Trophoblast cell (in vitro differentiated cells and primary cell): ENCODE data around the gene IL10RB. TPM values are rescaled to one million over a fixed set of nuclear protein-coding genes. Genes with fewer than 3 reads are reported as not detected.

Experiments used
- DNase-seq, 2 donors: peaks; one replicate each; pipeline ENCODE4 v3.0.0-alpha.2; 2016
- H2AFZ ChIP-seq: 2 replicates; pipeline ENCODE4 v1.6.1; 2013; ENCODE audit warnings: low read length, moderate library complexity, mild to moderate bottlenecking; ENCODE audit not compliant: insufficient read depth, poor library complexity
- H2AK5ac ChIP-seq: 2 replicates; pipeline ENCODE4 v1.6.1; 2013; ENCODE audit warnings: mild to moderate bottlenecking, low read length
- H2BK120ac ChIP-seq: 2 replicates; pipeline ENCODE4 v1.6.1; 2013; ENCODE audit warnings: low read length, mild to moderate bottlenecking, moderate library complexity; ENCODE audit not compliant: insufficient read depth, poor library complexity
- H2BK12ac ChIP-seq: 2 replicates; pipeline ENCODE4 v1.6.1; 2013; ENCODE audit warnings: mild to moderate bottlenecking, low read length, moderate library complexity
- H2BK5ac ChIP-seq: 2 replicates; pipeline ENCODE4 v1.6.1; 2013; ENCODE audit warnings: low read length, low read depth, moderate library complexity, mild to moderate bottlenecking; ENCODE audit not compliant: poor library complexity
- H3K14ac ChIP-seq: 2 replicates; pipeline ENCODE4 v1.6.1; 2013; ENCODE audit warnings: mild to moderate bottlenecking, low read length
- H3K18ac ChIP-seq: 2 replicates; pipeline ENCODE4 v1.6.1; 2013; ENCODE audit warnings: mild to moderate bottlenecking, low read length
- H3K23ac ChIP-seq: 2 replicates; pipeline ENCODE4 v1.6.1; 2013; ENCODE audit warnings: low read length
- H3K27ac ChIP-seq: 2 replicates; pipeline ENCODE4 v1.5.1; 2013; ENCODE audit warnings: low read depth, mild to moderate bottlenecking, inconsistent platforms, low read length, moderate library complexity
- H3K27me3 ChIP-seq: 2 replicates; pipeline ENCODE4 v1.6.1; 2013; ENCODE audit warnings: inconsistent platforms, mild to moderate bottlenecking, low read length, moderate library complexity; ENCODE audit not compliant: insufficient read depth
- H3K36me3 ChIP-seq, 2 experiments: 1 replicate in 1 of 2; 2 replicates in 1 of 2; pipeline ENCODE4 v1.6.1; 2013; ENCODE audit warnings: low read length in 2 of 2, mild to moderate bottlenecking in 2 of 2, moderate library complexity in 1 of 2; ENCODE audit not compliant: insufficient read depth in 2 of 2, control insufficient read depth in 1 of 2
- H3K4ac ChIP-seq: 2 replicates; pipeline ENCODE4 v1.6.1; 2013; ENCODE audit warnings: low read depth, mild to moderate bottlenecking, low read length, moderate library complexity
- H3K4me1 ChIP-seq, 2 experiments: 1 replicate in 1 of 2; 2 replicates in 1 of 2; pipeline ENCODE4 v1.6.1; 2013; ENCODE audit warnings: low read length in 2 of 2, mild to moderate bottlenecking in 2 of 2, moderate library complexity in 1 of 2; ENCODE audit not compliant: insufficient read depth in 2 of 2, control insufficient read depth in 1 of 2
- H3K4me2 ChIP-seq: 2 replicates; pipeline ENCODE4 v1.6.1; 2013; ENCODE audit warnings: inconsistent platforms, mild to moderate bottlenecking, low read length, moderate library complexity
- H3K4me3 ChIP-seq: 2 replicates; pipeline ENCODE4 v1.5.1; 2013; ENCODE audit warnings: mild to moderate bottlenecking, low read depth, low read length, inconsistent platforms
- H3K79me1 ChIP-seq: one replicate; pipeline ENCODE4 v1.6.1; 2013; ENCODE audit warnings: low read length
- H3K79me2 ChIP-seq: 2 replicates; pipeline ENCODE4 v1.6.1; 2013; ENCODE audit warnings: low read length, mild to moderate bottlenecking; ENCODE audit not compliant: control insufficient read depth, insufficient read depth, poor library complexity
- H3K9ac ChIP-seq: 2 replicates; pipeline ENCODE4 v1.6.1; 2013; ENCODE audit warnings: mild to moderate bottlenecking, low read length
- H3K9me3 ChIP-seq: 2 replicates; pipeline ENCODE4 v1.6.1; 2013; ENCODE audit warnings: low read depth, mild to moderate bottlenecking, control low read depth, inconsistent platforms, low read length; ENCODE audit not compliant: insufficient read depth
- H4K12ac ChIP-seq: 2 replicates; pipeline ENCODE4 v1.6.1; 2013; ENCODE audit warnings: low read depth, mild to moderate bottlenecking, low read length, moderate library complexity
- H4K8ac ChIP-seq: 2 replicates; pipeline ENCODE4 v1.6.1; 2013; ENCODE audit warnings: low read depth, mild to moderate bottlenecking, low read length, moderate library complexity
- H4K91ac ChIP-seq: one replicate; pipeline ENCODE4 v1.6.1; 2013; ENCODE audit warnings: low read depth, mild to moderate bottlenecking, low read length, moderate library complexity
- WGBS: extraction: QIAGEN DNeasy Blood & Tissue Kit; methylation state at CpG from one replicate; pipeline ENCODE4 v1.1.7; 2013; ENCODE audit warnings: missing lambda C conversion rate; ENCODE audit not compliant: insufficient read length, insufficient coverage; ENCODE audit errors: extremely low coverage; 5-methylcytosine and 5-hydroxymethylcytosine counted together
- polyA plus RNA-seq: library from polyadenylated mRNA; stranded (reverse); fragments of 200-250 nt; gene quantifications from 2 replicates; pipeline ENCODE4 v1.2.3, GENCODE V29; 2013

Gene IL10RB
- 8.6 and 8.7 TPM in 2 replicates for polyA plus RNA-seq

- Histone ChIP-seq H3K4me2 (peak within 1 kb of the TSS; percentile 58), H2BK5ac (no peak within 1 kb of the TSS), H3K14ac (peak within 1 kb of the TSS; percentile 91), H4K91ac (peak within 1 kb of the TSS; percentile 79), H3K27me3 (no peaks in the 10 kb centered on the region), H4K8ac (peak within 1 kb of the TSS; percentile 98), H2AFZ (peak within 1 kb of the TSS; percentile 88), H4K12ac (peak within 1 kb of the TSS; percentile 97), H3K79me2 (peaks cover 3% of the 10 kb centered on the region), H3K18ac (peak within 1 kb of the TSS; percentile 86), H3K4me3 (peak within 1 kb of the TSS; percentile 89), H3K23ac (no peak within 1 kb of the TSS), H2AK5ac (no peak within 1 kb of the TSS), H3K4me1 (peaks cover 0 to 10% of the 10 kb centered on the region in 2 experiments), H3K79me1 (peaks cover 5% of the 10 kb centered on the region), H2BK12ac (no peak within 1 kb of the TSS), H3K27ac (no peak within 1 kb of the TSS), H3K36me3 (peaks cover 0 to 6% of the 10 kb centered on the region in 2 experiments), H3K9ac (peak within 1 kb of the TSS; percentile 54), H3K9me3 (no peaks in the 10 kb centered on the region), H3K4ac (peak within 1 kb of the TSS; percentile 73), H2BK120ac (peak within 1 kb of the TSS; percentile 54)
- peak; percentile 70 to 75 for DNase-seq
- WGBS: no CpG with 5 or more reads among the region's 60 CpGs
Measured at GRCh38 chr21:33266050-33266788, at the start of gene IL10RB. Gene IL10RB, plus strand, starts transcription at chr21:33266367. Its CDS starts 99 bp downstream, at chr21:33266466.

- Histone ChIP-seq H2BK5ac (no peak overlapping the region), H3K27me3 (no peaks in the 10 kb centered on the region), H4K12ac (no peak overlapping the region), H3K4me1 (peaks cover 0 to 2% of the 10 kb centered on the region in 2 experiments), H4K8ac (no peak overlapping the region), H2BK12ac (no peak overlapping the region), H3K36me3 (no peaks in the 10 kb centered on the region), H3K79me1 (no peaks in the 10 kb centered on the region), H3K79me2 (no peaks in the 10 kb centered on the region), H3K9ac (no peak overlapping the region), H3K9me3 (no peaks in the 10 kb centered on the region), H3K18ac (no peak overlapping the region), H2AK5ac (no peak overlapping the region), H2BK120ac (no peak overlapping the region), H3K23ac (no peak overlapping the region), H3K27ac (no peak overlapping the region), H2AFZ (no peak overlapping the region), H3K4me3 (no peak overlapping the region), H3K4ac (no peak overlapping the region), H4K91ac (no peak overlapping the region), H3K4me2 (no peak overlapping the region), H3K14ac (no peak overlapping the region)
- WGBS: no CpG with 5 or more reads among the region's 2 CpGs
- DNase-seq: no peak
Measured at GRCh38 chr21:33217138-33217520, 49.0 kb upstream of the IL10RB start.

- WGBS: no CpG with 5 or more reads among the region's 3 CpGs
- Histone ChIP-seq H3K4me2 (no peak overlapping the region), H2AFZ (no peak overlapping the region)
Measured at GRCh38 chr21:33219300-33219699, 46.9 kb upstream of the IL10RB start.

GRCh38 chr21:33219954-33220353 lies 46.2 kb upstream of the IL10RB start:
- H2AK5ac ChIP-seq: no peak overlapping the region
- no peak overlapping the region for H3K9ac ChIP-seq
- no peak for DNase-seq
- no peak overlapping the region for H2BK5ac ChIP-seq
- no peak overlapping the region for H3K18ac ChIP-seq
- no peak overlapping the region for H2BK120ac ChIP-seq
- H3K36me3 ChIP-seq: no peaks in the 10 kb centered on the region
- no peak overlapping the region for H3K14ac ChIP-seq
- no peak overlapping the region for H4K91ac ChIP-seq
- no peaks in the 10 kb centered on the region for H3K79me1 ChIP-seq
- H2AFZ ChIP-seq: no peak overlapping the region
- H3K23ac ChIP-seq: no peak overlapping the region
- H3K4me1 ChIP-seq: no peaks in the 10 kb centered on the region
- H4K12ac ChIP-seq: no peak overlapping the region
- H3K4ac ChIP-seq: no peak overlapping the region
- H3K4me3 ChIP-seq: no peak overlapping the region
- H2BK12ac ChIP-seq: no peak overlapping the region
- H3K9me3 ChIP-seq: no peaks in the 10 kb centered on the region
- H3K27me3 ChIP-seq: no peaks in the 10 kb centered on the region
- H3K27ac ChIP-seq: no peak overlapping the region
- H3K4me2 ChIP-seq: no peak overlapping the region
- WGBS: no CpG with 5 or more reads among the region's 3 CpGs
- no peaks in the 10 kb centered on the region for H3K79me2 ChIP-seq
- no peak overlapping the region for H4K8ac ChIP-seq

More at GRCh38 chr21:33219300-33219699, 46.9 kb upstream of the IL10RB start:
- Histone ChIP-seq H3K4me1 (no peaks in the 10 kb centered on the region), H4K91ac (no peak overlapping the region), H3K23ac (no peak overlapping the region), H3K27me3 (no peaks in the 10 kb centered on the region), H3K14ac (no peak overlapping the region), H3K4ac (no peak overlapping the region), H2BK120ac (no peak overlapping the region), H3K36me3 (no peaks in the 10 kb centered on the region), H3K18ac (no peak overlapping the region), H2BK12ac (no peak overlapping the region), H3K79me2 (no peaks in the 10 kb centered on the region), H3K79me1 (no peaks in the 10 kb centered on the region), H3K9ac (no peak overlapping the region), H3K4me3 (no peak overlapping the region), H2BK5ac (no peak overlapping the region), H3K27ac (no peak overlapping the region), H3K9me3 (no peaks in the 10 kb centered on the region), H2AK5ac (no peak overlapping the region), H4K12ac (no peak overlapping the region), H4K8ac (no peak overlapping the region)
- DNase-seq: no peak
